Measurements from ENCODE around the gene SUCO.

GRCh38 chr1:172554915-172555314, 22.0 kb downstream of the SUCO start:
- TF ChIP-seq CTCF (IDR thresholded peaks at IDR 0.05) (no peak), POLR2A (IDR thresholded peaks at IDR 0.05) (no peak), POLR2AphosphoS5 (IDR thresholded peaks at IDR 0.05; ENCODE audit: insufficient read depth in 1 of 2, low read depth in 1 of 2) (no peak)

Measured in vagina (tissue), 2 donors.